Measurements from ENCODE around the gene TECTA. TPM values are rescaled to one million over a fixed set of nuclear protein-coding genes. Genes with fewer than 3 reads are reported as not detected.
A peak's percentile ranks its signal among the peaks of the same experiment; 100 is the strongest.

Gene TECTA
- total RNA-seq, 1 experiment from 2014 or later: not detected

DNA sequence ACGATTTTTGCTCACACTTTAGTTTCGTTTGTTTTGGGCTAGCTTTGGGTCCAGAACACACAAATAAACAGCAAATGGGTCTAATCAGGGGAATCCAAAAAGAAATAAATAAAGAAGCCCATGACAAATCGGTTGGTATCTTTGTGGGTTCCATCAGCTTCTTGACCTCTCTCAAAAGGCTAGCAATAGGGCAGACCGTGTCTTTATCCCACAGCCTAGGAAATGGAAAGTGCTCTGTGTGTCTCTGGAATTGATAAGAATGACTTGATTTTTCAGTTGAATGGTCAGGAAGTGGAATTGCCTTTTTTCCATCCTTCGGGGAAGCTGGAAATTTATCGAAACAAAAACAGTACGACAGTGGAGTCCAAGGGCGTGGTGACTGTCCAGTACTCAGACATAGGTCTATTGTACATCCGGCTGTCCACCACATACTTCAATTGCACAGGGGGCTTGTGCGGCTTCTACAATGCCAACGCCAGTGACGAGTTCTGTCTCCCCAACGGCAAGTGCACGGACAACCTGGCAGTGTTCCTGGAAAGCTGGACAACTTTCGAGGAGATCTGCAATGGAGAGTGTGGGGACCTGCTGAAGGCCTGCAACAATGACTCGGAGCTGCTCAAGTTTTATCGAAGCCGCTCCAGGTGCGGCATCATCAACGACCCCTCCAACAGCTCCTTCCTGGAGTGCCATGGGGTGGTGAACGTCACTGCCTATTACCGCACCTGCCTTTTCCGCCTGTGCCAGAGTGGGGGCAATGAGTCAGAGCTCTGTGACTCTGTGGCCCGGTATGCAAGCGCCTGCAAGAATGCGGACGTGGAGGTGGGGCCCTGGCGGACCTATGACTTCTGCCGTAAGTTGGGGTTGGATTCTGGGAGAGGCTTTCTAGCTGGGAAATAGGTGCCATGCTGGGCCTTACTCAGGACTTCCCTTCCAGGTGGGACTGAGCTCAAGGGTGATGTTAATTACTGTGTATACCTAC lies 28.6 kb downstream of the TECTA start:
- DNase-seq (ENCODE audit: low spot score): peak; percentile 8

DNA sequence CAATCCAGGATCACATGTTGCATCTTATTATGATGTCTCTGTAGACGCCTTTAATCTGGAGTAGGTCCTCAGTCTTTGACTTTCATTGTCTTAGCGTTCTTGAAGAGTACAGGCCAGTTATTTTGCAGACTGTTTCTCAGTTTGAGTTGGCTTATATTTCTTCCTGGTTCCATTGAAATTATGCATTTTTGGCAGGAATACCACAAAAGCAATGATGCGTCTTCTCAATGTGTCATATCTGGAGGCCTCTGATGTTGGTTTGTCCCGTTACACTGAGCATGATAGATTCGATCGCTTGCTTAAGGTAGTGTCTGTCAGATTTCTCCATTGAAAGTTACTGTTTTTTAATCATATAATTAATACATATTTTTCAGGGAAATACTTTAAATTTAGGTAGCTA lies 30.6 kb downstream of the TECTA start:
- no peak for DNase-seq (ENCODE audit: low spot score)

DNA sequence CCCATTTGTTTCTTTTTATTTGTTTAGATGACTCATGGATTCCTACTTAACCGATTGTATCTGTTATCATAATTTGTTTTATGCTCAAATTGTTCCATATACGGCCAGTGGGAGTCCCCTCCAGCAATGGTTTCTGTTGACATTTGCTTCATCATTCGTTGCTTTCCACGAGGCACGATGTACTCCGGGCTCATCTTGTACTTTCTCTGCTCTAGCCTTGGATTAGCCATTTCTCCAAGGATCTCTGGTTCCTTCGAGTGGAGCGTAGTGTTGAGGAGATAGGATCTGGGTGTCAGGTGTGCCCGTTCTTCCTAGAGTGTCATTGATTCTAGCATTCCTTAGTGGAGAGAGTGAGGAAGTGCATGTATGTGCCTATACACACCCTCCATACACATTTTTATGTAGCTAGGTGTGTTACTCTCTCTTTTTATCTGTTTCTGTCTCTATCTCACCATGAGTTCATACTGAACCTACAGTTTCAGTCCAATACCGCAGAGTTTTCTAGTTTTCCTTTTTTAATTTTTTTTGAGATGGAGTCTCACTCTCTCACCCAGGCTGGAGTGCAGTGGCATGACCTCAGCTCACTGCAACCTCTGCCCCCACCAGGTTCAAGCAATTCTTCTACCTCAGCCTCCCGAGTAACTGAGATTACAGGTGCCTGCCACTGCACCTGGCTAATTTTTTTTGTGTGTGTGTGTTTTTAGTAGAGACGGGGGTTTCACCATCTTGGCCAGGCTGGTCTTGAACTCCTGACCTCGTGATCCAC lies 31.4 kb downstream of the TECTA start:
- peak; percentile 40 for DNase-seq (ENCODE audit: low spot score)

DNA sequence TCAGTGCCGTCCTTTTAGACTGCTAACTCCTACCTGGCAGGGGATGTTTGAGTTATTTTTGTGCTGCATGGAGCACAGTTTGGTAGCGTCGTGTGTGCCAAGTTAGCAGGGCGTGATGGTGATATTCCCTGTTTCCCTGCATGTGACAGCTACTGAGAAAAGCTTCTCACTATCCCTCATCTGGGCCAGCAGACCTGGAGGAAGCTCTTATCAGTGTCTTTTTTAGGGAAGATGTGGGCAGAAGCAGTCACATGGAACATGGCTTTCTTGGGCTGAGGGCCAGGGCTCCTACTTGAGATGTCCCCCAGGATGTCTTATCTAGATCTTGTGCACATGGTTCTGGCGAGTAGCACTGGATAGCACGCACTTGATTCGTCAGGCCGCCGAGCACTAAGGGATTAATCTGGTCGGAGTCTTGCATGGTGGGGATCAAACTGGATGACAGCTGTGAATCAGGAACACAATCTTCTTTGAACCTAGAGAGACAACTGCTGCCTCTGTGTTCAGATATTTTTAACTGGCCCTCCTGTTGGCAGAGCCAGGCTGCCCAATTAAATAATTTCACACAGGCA lies 33.8 kb downstream of the TECTA start:
- no peak for DNase-seq (ENCODE audit: low spot score)

GRCh38 chr11:121137005-121137404 lies 36.0 kb downstream of the TECTA start:
- no peak for DNase-seq (ENCODE audit: low spot score)

DNA sequence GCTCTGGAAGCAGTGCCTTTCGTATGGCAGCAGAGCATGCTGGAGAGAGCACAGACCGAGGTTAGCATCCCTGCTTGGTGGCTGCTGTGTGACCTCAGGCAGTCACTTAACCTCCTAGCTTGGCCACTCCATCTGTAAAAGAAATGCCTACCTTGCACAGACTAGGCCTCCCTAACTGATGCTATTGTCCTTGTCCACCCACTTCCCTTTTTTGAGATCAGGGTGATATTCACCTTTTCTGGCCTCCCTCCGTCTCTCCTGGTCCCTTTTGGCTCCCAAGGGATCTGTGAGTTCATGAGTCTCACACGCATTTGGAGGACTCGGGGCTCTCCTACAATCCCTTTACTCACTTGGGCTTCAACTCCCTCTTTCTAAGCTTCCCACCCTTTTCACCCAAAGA lies 37.2 kb downstream of the TECTA start:
- no peak for DNase-seq (ENCODE audit: low spot score)

DNA sequence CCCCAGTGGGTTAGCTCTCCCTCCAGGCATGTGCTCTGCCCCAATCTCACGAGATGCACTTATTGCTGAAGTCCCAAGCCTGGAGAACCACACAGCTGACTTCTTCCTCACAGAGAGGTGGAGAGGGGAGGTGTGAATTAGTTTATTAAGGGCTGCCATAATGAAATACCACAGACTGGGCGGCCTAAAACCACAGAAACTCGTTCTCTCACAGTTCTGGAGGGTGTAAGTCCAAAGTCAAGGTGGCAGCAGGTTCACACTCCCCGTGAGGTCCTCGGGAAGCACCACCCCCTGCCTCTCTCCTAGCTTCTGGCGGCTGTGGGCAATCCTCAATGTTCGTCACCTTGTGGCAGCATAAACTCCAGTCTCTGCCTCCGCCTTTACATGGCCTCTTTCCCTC lies 39.3 kb downstream of the TECTA start:
- DNase-seq (ENCODE audit: low spot score): no peak

DNA sequence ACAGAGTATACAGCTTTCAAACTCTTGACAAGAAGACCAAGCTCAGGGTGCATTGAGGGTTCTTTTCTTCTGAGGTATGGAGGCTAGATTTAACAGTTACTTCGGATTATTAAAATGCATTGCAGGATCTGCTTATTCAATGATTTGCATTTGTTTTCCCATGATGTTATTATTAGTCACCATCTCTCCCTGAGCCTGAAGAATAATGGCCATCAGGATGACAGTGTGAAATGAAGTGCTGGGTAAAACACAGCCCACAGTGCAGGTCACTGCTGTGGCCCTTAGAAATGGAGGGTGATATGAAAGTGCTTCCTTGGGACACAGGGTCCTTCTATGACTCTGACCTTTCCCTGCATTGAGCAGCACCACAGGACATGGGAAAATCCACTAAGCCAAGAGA lies 40.0 kb downstream of the TECTA start:
- no peak for DNase-seq (ENCODE audit: low spot score)

DNA sequence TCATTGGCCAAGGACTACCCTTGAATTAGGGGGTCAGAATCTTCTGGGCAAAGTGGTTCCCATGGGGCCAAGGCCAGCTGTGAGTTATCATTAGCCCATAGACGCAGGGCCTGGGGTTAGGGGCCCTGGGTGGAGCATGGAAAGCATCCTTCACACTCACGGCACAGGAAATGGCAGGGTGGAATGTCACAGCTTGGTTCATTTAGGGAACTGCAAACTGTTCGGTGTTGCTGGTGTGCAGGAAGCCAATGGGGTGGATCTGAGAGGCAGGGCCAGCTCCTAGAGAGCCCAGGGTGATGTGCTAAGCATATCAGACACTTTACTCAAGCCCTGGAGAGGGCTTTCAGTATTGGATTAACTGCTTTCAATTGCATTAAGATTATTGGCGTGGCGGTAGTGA lies 42.9 kb downstream of the TECTA start:
- no peak for DNase-seq (ENCODE audit: low spot score)

GRCh38 chr11:121144723-121145122 lies 43.7 kb downstream of the TECTA start:
- no peak for DNase-seq (ENCODE audit: low spot score)

DNA sequence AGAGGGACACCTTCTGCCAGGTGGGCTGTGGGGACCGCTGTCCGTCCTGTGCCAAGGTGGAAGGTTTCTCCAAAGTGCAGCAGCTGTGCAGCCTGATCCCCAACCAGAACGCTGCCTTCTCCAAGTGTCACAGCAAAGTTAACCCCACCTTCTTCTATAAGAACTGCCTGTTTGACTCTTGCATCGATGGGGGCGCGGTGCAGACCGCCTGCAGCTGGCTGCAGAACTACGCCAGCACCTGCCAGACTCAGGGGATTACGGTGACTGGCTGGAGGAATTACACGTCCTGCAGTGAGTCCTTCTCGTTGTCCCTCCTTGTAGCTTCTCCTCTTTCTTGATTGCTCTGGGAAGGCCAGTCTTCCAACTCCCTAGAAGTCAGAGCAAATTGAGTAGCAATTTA lies 44.8 kb downstream of the TECTA start:
- no peak for DNase-seq (ENCODE audit: low spot score)

DNA sequence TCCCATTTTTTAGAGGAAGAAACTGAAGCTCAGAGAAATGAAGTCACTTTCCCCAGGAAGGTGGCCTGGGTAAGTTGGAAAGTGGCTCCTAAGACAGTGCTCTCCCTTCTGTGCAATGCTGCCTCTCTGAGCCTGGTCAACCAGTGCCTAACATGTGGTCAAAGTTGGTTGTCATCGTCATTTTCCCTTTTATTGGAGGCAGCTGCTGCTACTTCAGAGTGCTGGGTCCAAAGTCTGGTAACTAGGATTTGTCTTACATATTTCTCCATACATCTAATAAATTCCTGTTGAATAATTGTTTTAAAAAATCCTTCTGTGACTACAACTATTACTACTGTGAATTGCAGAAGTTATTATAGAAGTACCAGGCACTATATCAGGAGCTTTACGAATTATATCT lies 48.1 kb downstream of the TECTA start:
- DNase-seq (ENCODE audit: low spot score): no peak

GRCh38 chr11:121151207-121151688 lies 50.2 kb downstream of the TECTA start:
- DNase-seq (ENCODE audit: low spot score): no peak

- no peak for DNase-seq (ENCODE audit: low spot score)
These were observed 51.7 kb downstream of the TECTA start for GRCh38 chr11:121152764-121153163.

DNA sequence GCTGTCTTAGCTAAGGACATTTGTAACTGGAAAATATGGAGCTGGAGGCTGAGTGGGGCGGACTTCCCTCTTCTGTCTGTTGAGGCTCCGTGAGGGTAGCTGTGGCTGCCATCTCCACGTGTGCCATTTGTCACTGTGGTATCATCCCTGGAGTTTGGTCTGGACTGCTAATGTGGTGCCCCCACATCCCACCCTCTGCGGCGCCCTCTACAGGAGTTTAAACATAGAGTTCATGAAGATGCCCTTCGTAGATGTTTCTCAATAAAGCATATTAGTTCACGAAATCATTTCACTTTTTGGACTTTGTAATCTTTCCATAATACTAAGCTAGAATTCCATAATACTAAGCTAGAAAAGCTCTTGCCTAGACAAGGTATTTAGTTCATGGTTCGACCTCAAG lies 52.4 kb downstream of the TECTA start:
- DNase-seq (ENCODE audit: low spot score): no peak

GRCh38 chr11:121154486-121155314 lies 53.7 kb downstream of the TECTA start:
- no peak for DNase-seq (ENCODE audit: low spot score)

GRCh38 chr11:121157756-121158155 lies 56.7 kb downstream of the TECTA start:
- DNase-seq (ENCODE audit: low spot score): no peak

- no peak for DNase-seq (ENCODE audit: low spot score)
These were observed 58.7 kb downstream of the TECTA start for GRCh38 chr11:121159741-121160140.

DNA sequence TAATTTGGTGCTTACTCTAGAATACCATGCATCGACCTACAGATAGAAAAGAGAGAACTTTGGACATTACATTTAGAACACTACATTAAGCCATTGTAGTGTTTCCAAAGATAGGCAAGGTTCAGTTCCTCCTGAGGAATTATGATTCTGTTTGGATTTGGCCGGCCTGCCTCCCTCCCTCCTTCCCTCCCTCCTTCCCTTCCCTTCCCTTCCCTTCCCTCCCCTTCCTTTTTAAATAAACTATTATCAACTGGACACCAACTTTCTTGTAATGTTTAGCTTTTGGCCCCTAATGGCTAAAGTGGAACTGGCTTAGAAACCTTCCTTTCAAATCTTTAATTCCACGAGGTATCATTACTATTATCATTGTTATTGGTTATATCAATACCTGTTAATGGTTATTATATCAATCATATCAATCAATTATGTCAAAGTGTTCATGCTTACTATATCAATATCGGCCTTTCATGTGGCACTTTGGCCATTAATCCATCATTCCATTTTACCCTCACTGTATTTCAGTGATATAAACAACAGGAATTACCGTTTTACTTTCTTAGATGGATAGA lies 60.4 kb downstream of the TECTA start:
- no peak for DNase-seq (ENCODE audit: low spot score)

DNA sequence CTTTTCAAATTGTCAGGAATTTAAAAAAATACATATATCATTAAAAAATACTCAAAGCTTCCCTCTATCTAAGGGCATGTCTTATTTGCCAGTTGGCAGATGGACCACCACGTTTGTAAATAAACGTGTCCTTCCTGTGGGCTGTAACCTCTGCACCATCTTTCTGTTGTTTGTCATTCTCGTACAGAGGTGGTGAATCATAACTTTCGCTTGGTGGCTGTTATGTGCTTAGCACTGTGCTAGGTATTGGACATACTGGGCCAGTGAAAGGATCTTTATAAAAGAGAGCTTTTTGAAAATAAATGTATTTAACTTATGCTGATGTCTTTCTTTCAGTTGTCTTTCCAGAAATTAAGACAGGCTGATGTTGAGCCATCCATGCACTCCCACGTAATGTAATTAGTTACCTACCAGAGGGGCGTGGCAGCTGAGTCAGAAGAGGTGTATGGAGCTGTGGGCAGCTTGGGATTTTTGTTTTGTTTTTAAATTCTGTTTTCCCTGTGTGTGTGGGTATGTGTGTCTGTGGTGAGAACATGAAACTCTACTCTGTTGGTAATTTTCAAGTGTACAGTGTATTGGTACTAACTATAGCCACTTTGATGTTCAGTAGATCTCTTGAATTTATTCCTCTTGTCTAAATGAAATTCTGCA lies 62.7 kb downstream of the TECTA start:
- no peak for DNase-seq (ENCODE audit: low spot score)
